ENCODE results near the gene CPNE4.

The CPNE4 gene

GRCh38 chr3:131880948-131881347 lies 153.9 kb downstream of the CPNE4 start:
- DNase-seq (ENCODE audit: low read depth) = no peak

GRCh38 chr3:131868203-131868602 lies 166.6 kb downstream of the CPNE4 start:
- DNase-seq (ENCODE audit: low read depth) = no peak

DNA sequence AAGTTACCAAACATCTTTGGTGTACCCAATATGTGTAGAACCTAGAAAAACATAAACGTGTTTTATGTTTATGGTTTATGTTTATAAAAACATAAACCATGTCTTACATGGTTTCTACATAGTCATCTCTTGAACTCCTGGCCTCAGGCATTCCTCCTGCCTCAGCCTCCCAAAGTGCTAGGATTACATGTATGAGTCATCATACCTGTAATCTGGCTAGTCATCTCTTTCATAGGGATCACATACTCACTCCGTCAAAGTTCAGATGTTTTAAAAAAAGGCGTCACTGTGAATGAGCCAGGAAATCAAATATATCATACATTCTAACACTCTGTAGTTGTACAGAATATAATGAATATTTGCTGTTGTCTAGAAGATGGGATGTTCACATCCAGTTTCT lies 178.6 kb downstream of the CPNE4 start:
- no peak for DNase-seq (ENCODE audit: low read depth)

DNA sequence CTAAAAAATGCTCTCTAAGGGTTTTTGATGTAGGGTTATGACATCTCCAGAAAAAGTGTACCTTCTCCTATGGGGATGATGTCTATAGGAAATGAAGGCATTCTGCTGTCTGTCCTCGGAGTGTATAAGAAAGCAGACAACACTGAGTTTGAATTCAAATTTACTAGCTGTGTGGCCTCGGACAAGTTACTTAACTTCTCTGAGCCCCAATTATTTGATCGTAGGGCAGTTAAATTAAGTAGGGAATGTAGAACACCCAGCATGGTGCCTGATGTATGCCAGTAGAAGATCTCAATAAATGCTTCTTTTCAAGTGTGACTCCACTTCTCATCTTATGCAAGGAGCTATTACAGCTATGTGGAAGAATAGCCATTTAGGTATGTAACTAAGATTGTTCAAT lies 184.6 kb downstream of the CPNE4 start:
- no peak for DNase-seq (ENCODE audit: low read depth)

GRCh38 chr3:131849616-131850015 lies 185.2 kb downstream of the CPNE4 start:
- DNase-seq (ENCODE audit: low read depth) = no peak

DNA sequence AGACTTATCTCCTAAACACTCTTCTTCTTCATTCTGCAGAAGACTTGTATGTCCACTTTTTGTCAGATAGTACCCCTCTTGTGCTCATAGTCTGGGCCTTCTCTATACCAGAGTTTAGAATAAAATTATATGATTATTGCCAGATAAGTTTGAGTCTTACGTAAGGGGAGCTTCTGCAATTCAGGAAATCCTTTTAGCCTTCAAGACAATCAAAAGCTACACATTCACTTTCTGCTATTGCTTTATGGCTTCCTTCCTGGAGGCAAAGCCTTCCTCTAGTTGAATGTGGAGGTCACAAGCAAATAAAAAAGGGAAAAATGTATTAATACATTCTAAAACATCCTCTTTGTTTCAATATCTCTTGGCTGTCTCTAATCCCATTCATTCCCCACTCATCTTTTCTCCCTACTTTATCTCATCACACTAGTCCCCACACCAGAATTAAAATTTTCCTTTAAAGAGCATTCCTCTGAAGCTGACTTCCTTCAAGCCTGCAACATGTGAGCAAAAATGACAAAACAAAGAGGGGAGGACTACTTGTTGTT lies 186.8 kb downstream of the CPNE4 start:
- no peak for DNase-seq (ENCODE audit: low read depth)

- no peak for DNase-seq (ENCODE audit: low read depth)
Observed at GRCh38 chr3:131846296-131846924, 188.4 kb downstream of the CPNE4 start.

DNA sequence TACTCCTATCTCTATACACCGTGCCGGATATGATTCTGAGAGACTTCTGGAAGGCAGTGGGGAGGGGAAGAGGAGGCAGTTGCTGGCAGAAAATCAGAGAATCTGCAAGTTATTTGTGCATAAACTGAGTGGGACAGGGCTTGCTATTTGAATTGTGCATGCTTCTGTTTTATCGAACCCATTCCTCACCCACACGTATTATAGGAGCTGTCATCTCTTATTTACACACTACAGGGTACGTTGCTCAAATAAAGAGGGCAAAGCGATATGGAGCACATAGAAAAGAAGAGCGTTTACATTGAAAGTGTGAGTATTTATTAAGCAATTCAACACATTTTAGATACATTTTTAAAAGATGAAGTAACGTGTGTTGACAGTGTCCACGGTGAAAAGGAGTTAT lies 191.6 kb downstream of the CPNE4 start:
- DNase-seq (ENCODE audit: low read depth) = no peak

GRCh38 chr3:131840156-131840797 lies 194.5 kb downstream of the CPNE4 start:
- peak; percentile 7 for DNase-seq (ENCODE audit: low read depth)

GRCh38 chr3:131835906-131836305 lies 198.9 kb downstream of the CPNE4 start:
- DNase-seq (ENCODE audit: low read depth) = no peak

DNA sequence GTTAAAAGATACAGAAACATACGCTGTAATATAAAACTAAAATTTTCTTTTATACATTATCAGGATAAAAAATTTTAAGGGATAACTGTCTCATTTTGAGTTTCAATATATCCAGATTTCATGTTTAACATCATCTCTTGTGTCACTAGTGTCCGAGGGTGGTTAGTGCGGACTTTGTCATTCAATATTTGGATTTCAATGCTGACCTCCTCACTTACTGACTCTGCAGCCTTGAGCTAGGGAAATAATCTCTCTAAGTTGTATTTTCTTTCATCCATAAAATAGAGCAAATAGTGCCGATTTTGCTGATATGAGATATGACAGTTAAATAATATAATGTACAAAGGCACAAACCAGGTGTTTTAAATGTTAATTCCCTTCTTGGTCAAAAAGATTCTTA lies 203.2 kb downstream of the CPNE4 start:
- no peak for DNase-seq (ENCODE audit: low read depth)

DNA sequence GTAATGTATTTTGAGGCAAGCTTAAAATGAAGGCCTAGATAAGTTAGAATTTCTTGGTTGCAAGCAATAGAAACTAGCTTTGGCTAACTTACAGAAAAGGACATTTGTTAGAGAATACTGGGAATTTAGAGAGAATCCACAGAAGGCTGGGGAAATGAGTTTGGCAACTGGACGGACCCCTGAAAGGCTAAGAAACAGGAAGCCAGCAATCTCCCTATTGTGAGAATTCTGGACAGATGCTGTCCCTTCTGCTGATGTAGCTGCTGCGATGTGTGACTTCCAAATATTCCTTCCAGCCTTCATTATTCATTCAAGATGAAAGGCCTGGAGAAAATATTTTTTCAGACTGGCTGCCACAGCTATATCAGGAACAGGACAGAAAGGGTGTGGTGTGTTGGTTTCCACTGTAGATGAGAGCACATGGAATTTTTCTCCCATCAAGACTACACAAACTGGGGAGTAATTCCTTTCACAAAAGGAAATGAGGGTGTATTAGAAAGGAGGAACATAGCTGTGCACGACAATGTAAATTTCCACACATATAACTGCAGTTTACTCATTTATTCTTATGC lies 213.5 kb downstream of the CPNE4 start:
- no peak for DNase-seq (ENCODE audit: low read depth)

- no peak for DNase-seq (ENCODE audit: low read depth)
Observed at GRCh38 chr3:131819381-131820055, 215.3 kb downstream of the CPNE4 start.

GRCh38 chr3:131812433-131812832 lies 222.4 kb downstream of the CPNE4 start:
- peak; percentile 5 for DNase-seq (ENCODE audit: low read depth)

DNA sequence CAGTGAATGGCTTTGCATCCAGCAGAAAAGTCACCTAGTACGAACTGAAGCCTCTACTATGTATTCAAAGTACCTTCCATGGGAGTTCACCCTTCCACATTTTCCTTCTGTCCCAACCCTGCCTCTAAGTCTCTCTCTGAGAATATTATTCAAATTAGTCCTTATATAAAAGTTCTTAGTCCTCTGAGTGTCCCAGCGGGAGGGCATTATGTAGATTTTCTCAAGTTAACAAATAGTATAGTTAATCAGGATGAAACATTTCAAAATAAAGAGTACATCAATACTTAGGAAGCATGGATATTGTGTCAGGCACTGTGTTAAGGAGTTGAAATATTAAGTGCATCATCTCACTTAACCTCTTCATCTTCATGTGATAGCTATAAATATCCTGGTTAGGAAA lies 223.3 kb downstream of the CPNE4 start:
- DNase-seq (ENCODE audit: low read depth) = no peak

- DNase-seq (ENCODE audit: low read depth) = no peak
Observed at GRCh38 chr3:131807822-131808221, 227.0 kb downstream of the CPNE4 start.

GRCh38 chr3:131806736-131807135 lies 228.1 kb downstream of the CPNE4 start:
- DNase-seq (ENCODE audit: low read depth) = no peak

GRCh38 chr3:131804565-131805133 lies 230.2 kb downstream of the CPNE4 start:
- DNase-seq (ENCODE audit: low read depth) = no peak

- no peak for DNase-seq (ENCODE audit: low read depth)
Observed at GRCh38 chr3:131803113-131803512, 231.7 kb downstream of the CPNE4 start.

DNA sequence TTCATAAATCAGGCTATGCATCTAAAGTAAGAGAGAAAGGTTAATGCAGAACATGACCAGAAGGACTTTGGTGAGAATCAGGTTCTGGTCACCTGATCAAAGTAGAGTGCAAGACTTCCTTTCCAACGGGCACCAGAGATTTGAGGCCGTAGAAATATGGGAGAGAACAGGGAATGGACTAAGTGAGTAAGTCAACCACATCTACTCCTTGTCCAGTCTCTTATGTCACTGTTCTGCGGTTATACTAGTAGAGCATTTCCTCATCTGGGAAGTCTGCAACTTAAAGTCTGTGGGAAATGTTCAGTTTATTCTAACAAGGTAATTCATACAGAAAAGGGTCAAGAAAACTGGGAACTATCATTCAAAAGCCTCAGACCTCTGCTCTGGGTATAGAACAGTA lies 232.8 kb downstream of the CPNE4 start:
- no peak for DNase-seq (ENCODE audit: low read depth)

DNA sequence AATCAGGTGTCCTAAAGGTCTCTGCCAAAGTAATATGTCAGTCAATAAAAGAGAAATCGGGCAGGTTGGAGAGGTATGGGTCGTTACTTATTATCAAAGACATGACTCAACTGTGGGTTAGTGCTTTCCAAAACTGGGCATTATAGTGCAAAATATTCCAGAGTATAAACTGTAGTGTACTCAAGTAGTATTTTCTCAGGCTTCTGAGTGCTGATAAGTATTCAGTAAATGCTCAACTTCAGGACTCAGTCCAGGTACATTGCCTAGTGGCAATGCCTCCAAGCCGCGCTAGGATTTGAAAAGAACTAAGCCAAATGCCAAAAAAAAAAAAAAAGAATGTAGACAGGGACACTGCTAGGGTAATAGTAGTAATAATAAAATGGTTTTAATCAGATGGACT lies 233.2 kb downstream of the CPNE4 start:
- DNase-seq (ENCODE audit: low read depth) = no peak

- DNase-seq (ENCODE audit: low read depth) = no peak
Observed at GRCh38 chr3:131797776-131798175, 237.0 kb downstream of the CPNE4 start.
